Sigmoid colon (tissue), 7 donors: ENCODE data around the gene DENND4A. TPM values are rescaled to one million over a fixed set of nuclear protein-coding genes. Genes with fewer than 3 reads are reported as not detected.

Experiments
- DNase-seq: peaks from one replicate; pipeline ENCODE4 v3.0.0-alpha.2; 2019
- H3K27ac ChIP-seq, 4 donors: fragments of 200-600 bp; sonication (generic); one replicate each; pipeline ENCODE4 v1.5.1; 2016 to 2019; ENCODE audit warnings: mild to moderate bottlenecking in 1 of 4
- H3K27me3 ChIP-seq, 3 donors: fragments of 200-600 bp; sonication (generic); one replicate each; pipeline ENCODE4 v1.5.1; 2019; ENCODE audit warnings: mild to moderate bottlenecking in 1 of 3
- H3K36me3 ChIP-seq, 4 donors: fragments of 200-600 bp; sonication (generic); one replicate each; pipeline ENCODE4 v1.5.1; 2016 to 2019
- H3K4me1 ChIP-seq, 4 donors: fragments of 200-600 bp; sonication (generic); one replicate each; pipeline ENCODE4 v1.5.1; 2017 to 2019
- H3K4me3 ChIP-seq, 4 donors: fragments of 200-600 bp; sonication (generic); one replicate each; pipeline ENCODE4 v1.5.1; 2017 to 2019; ENCODE audit warnings: mild to moderate bottlenecking in 2 of 4, moderate library complexity in 1 of 4
- H3K9me3 ChIP-seq, 4 donors: fragments of 200-600 bp in 3 of 4; sonication (generic) in 3 of 4; one replicate each; pipeline versions ENCODE4 v1.5.1 to v1.6.1; 2013 to 2019
- EP300 ChIP-seq, 4 donors: sonication (generic); formaldehyde crosslinking; IDR thresholded peaks; one replicate each; pipeline ENCODE4 v1.6.1; 2017; ENCODE audit warnings: antibody characterized with exemption in 4 of 4
- POLR2A ChIP-seq, 2 donors: fragments of 450-650 bp; IDR thresholded peaks; one replicate each; pipeline ENCODE4 v1.6.1; 2016; ENCODE audit warnings: antibody characterized with exemption in 2 of 2, mild to moderate bottlenecking in 2 of 2, moderate library complexity in 2 of 2
- POLR2AphosphoS5 ChIP-seq, 4 donors: sonication (generic); formaldehyde crosslinking; IDR thresholded peaks; one replicate each; pipeline ENCODE4 v1.6.1; 2017; ENCODE audit warnings: antibody characterized with exemption in 4 of 4
- WGBS, 2 donors: extraction: QIAGEN DNeasy Blood & Tissue Kit; methylation state at CpG; one replicate each; pipeline ENCODE4 v1.1.7; 2013; 5-methylcytosine and 5-hydroxymethylcytosine counted together
- intact Hi-C: fragments of 100-400 bp; cut with DNase I; formaldehyde crosslinking; loops from one replicate; pipeline ENCODE4 v1.15.1; 2023
- polyA plus RNA-seq, 3 donors: library from polyadenylated mRNA; stranded (reverse); fragments of 200-250 nt; gene quantifications; one replicate each; pipeline ENCODE4 v1.2.3, GENCODE V29; 2013
- total RNA-seq, 4 donors: library from RNA; depleted of rRNA; stranded (reverse); fragments of >200 nt; gene quantifications; one replicate each; pipeline ENCODE4 v1.1.0, GENCODE V29; 2016
- TF ChIP-seq, protein P1 (sequence below), 4 experiments: fragments of 450-650 bp in 3 of 4; fragments of 200-600 bp in 1 of 4; IDR thresholded peaks; one replicate each; pipeline ENCODE4 v1.5.1; 2016 to 2019; ENCODE audit warnings: antibody characterized with exemption in 4 of 4, mild to moderate bottlenecking in 3 of 4, moderate library complexity in 2 of 4
- donor health status: healthy with polysubstance abuse.
- donor health status: Bipolar disorder and iron deficiency.
- donor health status: healthy.

The DENND4A gene
- total and polyA plus RNA-seq, 7 donors = 2.4 to 46.1 (median 29.3) TPM

- Histone ChIP-seq H3K27ac (no peak overlapping the region), H3K4me3 (no peak overlapping the region), H3K4me1 (no peaks in the 10 kb centered on the region), H3K9me3 (no peaks in the 10 kb centered on the region), H3K36me3 (peaks cover 0 to 100% (median 15%) of the 10 kb centered on the region in 4 donors), H3K27me3 (no peaks in the 10 kb centered on the region)
- TF ChIP-seq EP300 (IDR thresholded peaks at IDR 0.05) (no peak), POLR2A (IDR thresholded peaks at IDR 0.05) (no peak), POLR2AphosphoS5 (IDR thresholded peaks at IDR 0.05) (no peak)
- TF ChIP-seq, protein P1, sequence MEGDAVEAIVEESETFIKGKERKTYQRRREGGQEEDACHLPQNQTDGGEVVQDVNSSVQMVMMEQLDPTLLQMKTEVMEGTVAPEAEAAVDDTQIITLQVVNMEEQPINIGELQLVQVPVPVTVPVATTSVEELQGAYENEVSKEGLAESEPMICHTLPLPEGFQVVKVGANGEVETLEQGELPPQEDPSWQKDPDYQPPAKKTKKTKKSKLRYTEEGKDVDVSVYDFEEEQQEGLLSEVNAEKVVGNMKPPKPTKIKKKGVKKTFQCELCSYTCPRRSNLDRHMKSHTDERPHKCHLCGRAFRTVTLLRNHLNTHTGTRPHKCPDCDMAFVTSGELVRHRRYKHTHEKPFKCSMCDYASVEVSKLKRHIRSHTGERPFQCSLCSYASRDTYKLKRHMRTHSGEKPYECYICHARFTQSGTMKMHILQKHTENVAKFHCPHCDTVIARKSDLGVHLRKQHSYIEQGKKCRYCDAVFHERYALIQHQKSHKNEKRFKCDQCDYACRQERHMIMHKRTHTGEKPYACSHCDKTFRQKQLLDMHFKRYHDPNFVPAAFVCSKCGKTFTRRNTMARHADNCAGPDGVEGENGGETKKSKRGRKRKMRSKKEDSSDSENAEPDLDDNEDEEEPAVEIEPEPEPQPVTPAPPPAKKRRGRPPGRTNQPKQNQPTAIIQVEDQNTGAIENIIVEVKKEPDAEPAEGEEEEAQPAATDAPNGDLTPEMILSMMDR (IDR thresholded peaks at IDR 0.05) = no peak
- WGBS, 2 donors = 81 to 90% methylated on average over 3 of the region's 3 CpGs
- intact Hi-C loops = no loop called here
- DNase-seq = no peak
Observed at GRCh38 chr15:65666257-65666656, 125.8 kb downstream of the DENND4A start.

- peaks cover 0 to 99% (median 8%) of the 10 kb centered on the region in 4 donors for H3K36me3 ChIP-seq
- H3K4me3 ChIP-seq = no peak overlapping the region
- no peak overlapping the region for H3K27ac ChIP-seq
- intact Hi-C loops = no loop called here
- WGBS, 2 donors = 83 to 93% methylated on average over 3 of the region's 3 CpGs
- H3K27me3 ChIP-seq = no peaks in the 10 kb centered on the region
- no peaks in the 10 kb centered on the region for H3K9me3 ChIP-seq
- no peaks in the 10 kb centered on the region for H3K4me1 ChIP-seq
- TF ChIP-seq POLR2AphosphoS5 (IDR thresholded peaks at IDR 0.05) = no peak
- TF ChIP-seq EP300 (IDR thresholded peaks at IDR 0.05) = no peak
- no peak for TF ChIP-seq POLR2A (IDR thresholded peaks at IDR 0.05)
- TF ChIP-seq, protein P1 (IDR thresholded peaks at IDR 0.05) = no peak
- DNase-seq = no peak
Observed at GRCh38 chr15:65663521-65663920, 128.6 kb downstream of the DENND4A start.

GRCh38 chr15:65660927-65661326 is 131.2 kb downstream of the DENND4A start:
- no peaks in the 10 kb centered on the region for H3K9me3 ChIP-seq
- H3K4me1 ChIP-seq = no peaks in the 10 kb centered on the region
- no peak for DNase-seq
- intact Hi-C loops = no loop called here
- peaks cover 0 to 97% (median 8%) of the 10 kb centered on the region in 4 donors for H3K36me3 ChIP-seq
- TF ChIP-seq EP300 (IDR thresholded peaks at IDR 0.05) (no peak), POLR2AphosphoS5 (IDR thresholded peaks at IDR 0.05) (no peak), POLR2A (IDR thresholded peaks at IDR 0.05) (no peak)
- TF ChIP-seq, protein P1 (IDR thresholded peaks at IDR 0.05) = no peak
- WGBS, 2 donors = 89 to 95% methylated on average over 2 of the region's 2 CpGs
- H3K27me3 ChIP-seq = no peaks in the 10 kb centered on the region
- H3K27ac ChIP-seq = no peak overlapping the region
- no peak overlapping the region for H3K4me3 ChIP-seq

DNA sequence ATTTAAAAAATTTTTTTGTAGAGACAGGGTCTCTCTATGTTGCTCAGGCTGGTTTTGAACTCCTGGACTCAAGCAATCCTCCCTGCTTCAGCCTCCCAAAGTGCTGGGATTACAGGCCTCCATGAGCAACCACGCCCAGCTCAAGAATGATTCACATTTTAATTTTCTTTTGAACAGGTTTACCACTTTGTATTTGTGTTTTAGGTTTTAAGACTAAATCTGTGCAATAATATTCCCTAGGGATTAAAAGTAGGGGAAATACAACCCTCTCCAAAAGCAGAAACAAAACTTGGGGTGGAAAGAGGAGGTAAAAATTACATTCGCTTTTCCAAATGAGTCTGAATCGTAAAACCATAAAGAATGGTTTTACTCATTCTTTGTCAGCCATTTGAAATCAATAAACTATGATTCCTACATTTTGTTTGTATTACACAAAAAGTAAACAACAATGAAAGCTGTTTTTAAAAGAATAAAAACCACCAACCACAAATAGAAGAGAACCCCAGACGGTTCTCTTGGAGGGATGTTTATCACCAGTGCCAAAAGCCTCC is 132.5 kb downstream of the DENND4A start:
- TF ChIP-seq POLR2AphosphoS5 (IDR thresholded peaks at IDR 0.05) = no peak
- no peak for TF ChIP-seq POLR2A (IDR thresholded peaks at IDR 0.05)
- TF ChIP-seq, protein P1 (IDR thresholded peaks at IDR 0.05) = no peak
- no peak for TF ChIP-seq EP300 (IDR thresholded peaks at IDR 0.05)
- H3K9me3 ChIP-seq = no peaks in the 10 kb centered on the region
- no peak for DNase-seq
- intact Hi-C loops = no loop called here
- peaks cover 0 to 91% (median 7%) of the 10 kb centered on the region in 4 donors for H3K36me3 ChIP-seq
- WGBS, 2 donors = 43 to 71% methylated on average over 4 of the region's 4 CpGs
- H3K27ac ChIP-seq = no peak overlapping the region
- no peak overlapping the region for H3K4me3 ChIP-seq
- no peaks in the 10 kb centered on the region for H3K27me3 ChIP-seq
- no peaks in the 10 kb centered on the region for H3K4me1 ChIP-seq

DNA sequence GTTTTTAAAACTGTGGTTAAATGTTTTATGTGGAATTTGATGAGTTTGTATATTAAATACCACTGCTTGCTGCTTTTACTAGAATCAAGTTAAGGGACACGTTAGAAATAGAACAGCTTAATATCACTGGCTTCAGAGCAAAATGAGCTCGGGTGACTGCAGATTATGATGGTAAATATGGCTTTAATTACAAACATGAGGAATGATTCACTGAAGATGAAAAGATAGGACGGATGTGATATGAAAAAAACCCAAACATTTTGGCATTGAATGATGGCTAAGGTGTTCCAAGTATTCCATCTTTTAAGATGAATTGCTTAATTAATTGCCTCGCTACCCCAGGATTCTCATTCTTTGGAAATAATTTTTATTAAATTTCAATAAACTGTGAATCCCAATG is 136.6 kb downstream of the DENND4A start:
- Histone ChIP-seq H3K27ac (no peak overlapping the region), H3K4me3 (no peak overlapping the region), H3K27me3 (no peaks in the 10 kb centered on the region), H3K36me3 (peaks cover 0 to 58% (median 2%) of the 10 kb centered on the region in 4 donors), H3K9me3 (no peaks in the 10 kb centered on the region), H3K4me1 (no peaks in the 10 kb centered on the region)
- DNase-seq = no peak
- 85% methylated on average over 4 of the region's 4 CpGs for WGBS, 2 donors
- intact Hi-C loops = no loop called here
- TF ChIP-seq, protein P1 (IDR thresholded peaks at IDR 0.05) = no peak
- TF ChIP-seq EP300 (IDR thresholded peaks at IDR 0.05) = no peak
- TF ChIP-seq POLR2AphosphoS5 (IDR thresholded peaks at IDR 0.05) = no peak
- TF ChIP-seq POLR2A (IDR thresholded peaks at IDR 0.05) = no peak
